NB4 (cell line): Measurements from ENCODE around the gene FAM217A.

Experiments
- DNase-seq: peaks from one replicate; pipeline ENCODE4 v3.0.0; 2010; ENCODE audit warnings: low read depth
- H3K4me3 ChIP-seq: one replicate; pipeline ENCODE4 v1.5.1; 2011; ENCODE audit warnings: mild to moderate bottlenecking, low read depth, low read length, moderate library complexity
- CTCF ChIP-seq: IDR thresholded peaks from one replicate; pipeline ENCODE4 v1.5.1; 2012; ENCODE audit warnings: low read depth, low read length
- MYC ChIP-seq: IDR thresholded peaks from 2 replicates; pipeline ENCODE4 v1.6.1; 2011; ENCODE audit warnings: low read depth, low read length
- POLR2A ChIP-seq: IDR thresholded peaks from 2 replicates; pipeline ENCODE4 v1.6.1; 2011; ENCODE audit warnings: mild to moderate bottlenecking; ENCODE audit not compliant: insufficient read length; ENCODE audit errors: extremely low read depth
- TF ChIP-seq, protein P1 (sequence below): IDR thresholded peaks from 2 replicates; pipeline ENCODE4 v1.6.1; 2011; ENCODE audit warnings: low read depth, low read length

The FAM217A gene

GRCh38 chr6:4107873-4108272 is 28.9 kb upstream of the FAM217A start:
- TF ChIP-seq POLR2A (no peak), MYC (no peak), CTCF (no peak)
- TF ChIP-seq, protein P1, sequence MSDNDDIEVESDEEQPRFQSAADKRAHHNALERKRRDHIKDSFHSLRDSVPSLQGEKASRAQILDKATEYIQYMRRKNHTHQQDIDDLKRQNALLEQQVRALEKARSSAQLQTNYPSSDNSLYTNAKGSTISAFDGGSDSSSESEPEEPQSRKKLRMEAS = no peak
- DNase-seq = no peak

DNA sequence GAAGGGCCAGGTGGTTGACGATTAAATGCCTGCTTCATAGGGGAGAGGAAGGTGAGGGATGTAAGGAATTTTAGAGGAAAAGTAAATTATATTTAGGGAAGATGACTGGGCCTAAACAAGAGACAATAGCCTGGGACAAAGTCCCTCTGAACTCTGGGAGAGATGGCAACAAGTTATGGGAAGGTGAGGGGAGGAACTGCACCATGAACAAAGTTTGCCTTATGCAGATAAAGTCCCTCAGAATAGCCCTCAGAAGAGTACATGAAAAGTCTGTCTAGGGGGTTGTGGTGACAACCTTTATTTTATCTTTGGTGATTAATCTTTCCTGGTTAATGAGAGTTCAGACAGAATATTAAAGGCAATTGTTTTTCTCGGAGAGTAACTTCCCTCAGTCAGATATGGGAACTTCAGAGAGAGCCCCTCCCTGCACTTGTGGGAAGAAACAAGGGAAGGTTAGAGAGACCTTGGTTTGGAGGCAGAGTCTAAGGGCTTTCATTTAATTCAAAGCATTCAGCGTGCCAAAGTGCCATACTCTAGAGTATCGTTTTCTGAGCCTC is 27.1 kb upstream of the FAM217A start:
- TF ChIP-seq POLR2A = no peak
- no peak for TF ChIP-seq CTCF
- TF ChIP-seq, protein P1 = no peak
- no peak for TF ChIP-seq MYC
- no peak for DNase-seq
- no peak overlapping the region for H3K4me3 ChIP-seq

More at GRCh38 chr6:4107873-4108272, 28.9 kb upstream of the FAM217A start:
- H3K4me3 ChIP-seq = no peak overlapping the region

GRCh38 chr6:4103929-4104328 is 25.0 kb upstream of the FAM217A start:
- TF ChIP-seq CTCF = no peak
- TF ChIP-seq, protein P1 = no peak
- no peak for TF ChIP-seq MYC
- no peak for TF ChIP-seq POLR2A
- DNase-seq = no peak

DNA sequence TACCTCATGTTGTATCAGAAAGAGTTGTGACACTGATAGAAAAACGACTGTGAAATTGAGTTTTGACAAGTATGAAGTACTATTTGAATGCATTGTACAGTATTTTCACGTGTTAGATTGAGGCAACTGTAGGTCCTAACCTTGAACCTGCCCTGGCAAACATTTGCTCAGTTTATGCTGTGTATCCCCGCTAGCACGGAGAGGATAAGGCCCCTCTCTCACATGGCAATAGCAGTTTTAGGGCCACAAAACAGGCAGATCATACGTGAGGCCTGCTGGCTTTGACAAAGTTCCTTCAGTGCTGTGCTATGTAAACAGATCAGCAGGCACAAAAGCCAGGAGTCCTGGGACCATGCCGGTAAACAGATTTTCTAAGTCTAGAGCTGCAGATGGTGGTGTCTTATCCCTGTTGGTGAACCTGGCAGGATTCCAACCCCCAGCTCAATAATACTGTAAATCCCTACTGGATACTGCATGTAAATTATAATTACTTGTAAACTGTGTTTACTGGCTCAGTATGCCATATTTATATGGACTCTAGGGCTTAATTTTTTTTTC is 23.8 kb upstream of the FAM217A start:
- DNase-seq = no peak
- H3K4me3 ChIP-seq = no peak overlapping the region
- no peak for TF ChIP-seq MYC

More at GRCh38 chr6:4103929-4104328, 25.0 kb upstream of the FAM217A start:
- no peak overlapping the region for H3K4me3 ChIP-seq

DNA sequence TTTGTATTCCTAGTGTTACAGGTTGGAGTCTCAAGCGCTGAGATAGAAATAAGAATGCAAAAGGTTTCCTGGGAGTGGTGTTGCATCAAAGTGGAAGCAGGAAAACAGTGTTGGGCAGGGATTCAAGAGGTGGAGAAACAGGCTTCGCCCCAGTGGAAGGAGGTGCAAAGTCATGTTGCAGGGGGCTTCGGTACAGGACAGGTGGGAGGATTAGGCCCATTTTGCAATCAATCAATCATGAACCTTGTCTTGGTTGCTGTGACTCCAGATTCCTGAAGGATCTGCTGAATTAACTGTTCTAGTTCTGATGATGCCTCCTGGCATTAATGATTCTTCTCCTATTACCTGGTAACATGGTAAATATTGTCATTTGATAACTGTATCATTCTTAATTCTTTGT is 22.4 kb upstream of the FAM217A start:
- no peak for DNase-seq
- H3K4me3 ChIP-seq = no peak overlapping the region
- TF ChIP-seq POLR2A (no peak), CTCF (no peak), MYC (no peak)
- TF ChIP-seq, protein P1 = no peak

GRCh38 chr6:4100655-4101054 is 21.7 kb upstream of the FAM217A start:
- no peak overlapping the region for H3K4me3 ChIP-seq
- TF ChIP-seq POLR2A = no peak
- no peak for TF ChIP-seq CTCF
- TF ChIP-seq, protein P1 = no peak
- TF ChIP-seq MYC = no peak
- no peak for DNase-seq
